Endothelial cell (in vitro differentiated cells): ENCODE results near the gene GPN3. TPM values are rescaled to one million over a fixed set of nuclear protein-coding genes. Genes with fewer than 3 reads are reported as not detected.

Experiments used
- DNase-seq: peaks from one replicate; pipeline ENCODE4 v3.0.0; 2021; ENCODE audit warnings: low spot score
- H3K27ac Mint-ChIP-seq: one replicate; pipeline ENCODE4 v1.8.0; 2021; ENCODE audit warnings: mixed read lengths, inconsistent platforms; ENCODE audit not compliant: unreplicated experiment
- H3K27me3 Mint-ChIP-seq: one replicate; pipeline ENCODE4 v1.8.0; 2021; ENCODE audit warnings: mild to moderate bottlenecking, moderate library complexity, mixed read lengths, inconsistent platforms; ENCODE audit not compliant: unreplicated experiment
- H3K36me3 Mint-ChIP-seq: one replicate; pipeline ENCODE4 v1.8.0; 2021; ENCODE audit warnings: mild to moderate bottlenecking, low read depth, mixed read lengths, inconsistent platforms; ENCODE audit not compliant: unreplicated experiment
- H3K4me1 Mint-ChIP-seq: one replicate; pipeline ENCODE4 v1.8.0; 2021; ENCODE audit warnings: mild to moderate bottlenecking, mixed read lengths, inconsistent platforms; ENCODE audit not compliant: unreplicated experiment
- H3K4me3 Mint-ChIP-seq: one replicate; pipeline ENCODE4 v1.8.0; 2021; ENCODE audit warnings: mild to moderate bottlenecking, mixed read lengths, inconsistent platforms; ENCODE audit not compliant: unreplicated experiment
- H3K9me3 Mint-ChIP-seq: one replicate; pipeline ENCODE4 v1.8.0; 2021; ENCODE audit warnings: mixed read lengths, inconsistent platforms; ENCODE audit not compliant: unreplicated experiment
- long read RNA-seq: library from polyadenylated mRNA; unstranded; transcript quantifications from one replicate; pipeline ENCODE4 v2.0.0, GENCODE V29; 2020; ENCODE audit not compliant: unreplicated experiment
- total RNA-seq: library from RNA; stranded (reverse); fragmentation: NEBNext Ultra II Directional; extraction: Animal tissue kit (Norgen Biotek cat#: 25700); gene quantifications from one replicate; pipeline ENCODE4 v1.2.1, GENCODE V29; 2021; ENCODE audit not compliant: unreplicated experiment
- TF ChIP-seq, protein P1 (sequence below): fragments of 200-600 bp; sonication (generic); IDR thresholded peaks from one replicate; pipeline ENCODE4 v1.5.0; 2021; ENCODE audit warnings: antibody characterized with exemption; ENCODE audit not compliant: unreplicated experiment

Gene GPN3
- 20.4 TPM for total RNA-seq
- long read RNA-seq, transcript GPN3-201 (8 exons, 1,468 nt): major isoform, 29 of 30 reads
- long read RNA-seq, partial matches to known transcripts: 0 of 30 reads
- long read RNA-seq, other reads (novel, unspliced or antisense): 1 of 30 reads

DNA sequence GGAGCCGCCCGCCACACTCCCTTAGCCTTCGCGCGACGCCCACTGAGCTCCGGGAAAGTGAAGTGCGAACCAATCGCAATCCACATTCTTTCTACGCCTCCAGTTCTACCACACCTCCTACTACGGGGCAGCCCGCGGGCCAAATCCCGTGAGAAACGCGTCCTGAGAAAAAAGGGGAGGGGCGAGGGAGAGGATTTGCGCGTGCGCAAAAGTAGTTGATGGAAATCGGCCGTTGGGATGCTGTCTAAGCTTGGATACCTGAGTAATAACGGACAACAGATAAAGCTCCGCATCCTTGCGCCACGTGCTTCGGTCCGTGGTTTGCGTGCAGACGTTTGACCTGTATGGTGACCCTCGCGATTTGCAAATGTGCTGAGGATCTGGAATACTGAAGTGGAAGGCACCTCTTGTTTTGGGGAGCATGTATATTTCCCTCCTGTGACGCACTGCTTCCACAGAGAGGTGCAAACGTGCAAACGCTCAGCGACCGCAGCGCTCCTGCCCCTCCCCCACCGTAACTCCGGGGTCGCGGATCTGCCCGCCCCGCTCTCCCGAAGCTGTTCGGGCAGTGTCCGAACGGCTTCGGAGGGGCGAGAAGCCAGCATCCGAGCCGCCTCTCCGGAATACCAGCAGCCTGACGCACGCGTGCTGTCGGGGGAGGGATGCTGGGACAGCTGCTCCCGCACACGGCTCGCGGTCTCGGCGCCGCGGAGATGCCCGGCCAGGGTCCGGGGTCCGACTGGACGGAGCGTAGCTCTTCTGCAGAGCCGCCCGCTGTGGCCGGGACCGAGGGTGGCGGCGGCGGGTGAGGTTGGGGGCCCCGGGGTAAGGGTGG, at the start of gene GPN3, which contains the start of gene FAM216A:
Gene GPN3 (minus strand): TSS at position 44 of the 835 bp plus-strand sequence. CDS start 54 bp downstream, outside the sequence.
Gene FAM216A (plus strand): TSS at position 632 of the 835 bp plus-strand sequence. CDS start 31 bp downstream, at position 663.
- H3K27ac Mint-ChIP-seq: peak within 1 kb of the TSS; percentile 98
- H3K4me3 Mint-ChIP-seq: peak within 1 kb of the TSS; percentile 100
- H3K4me1 Mint-ChIP-seq: peaks cover 11% of the 10 kb centered on the region
- TF ChIP-seq, protein P1, sequence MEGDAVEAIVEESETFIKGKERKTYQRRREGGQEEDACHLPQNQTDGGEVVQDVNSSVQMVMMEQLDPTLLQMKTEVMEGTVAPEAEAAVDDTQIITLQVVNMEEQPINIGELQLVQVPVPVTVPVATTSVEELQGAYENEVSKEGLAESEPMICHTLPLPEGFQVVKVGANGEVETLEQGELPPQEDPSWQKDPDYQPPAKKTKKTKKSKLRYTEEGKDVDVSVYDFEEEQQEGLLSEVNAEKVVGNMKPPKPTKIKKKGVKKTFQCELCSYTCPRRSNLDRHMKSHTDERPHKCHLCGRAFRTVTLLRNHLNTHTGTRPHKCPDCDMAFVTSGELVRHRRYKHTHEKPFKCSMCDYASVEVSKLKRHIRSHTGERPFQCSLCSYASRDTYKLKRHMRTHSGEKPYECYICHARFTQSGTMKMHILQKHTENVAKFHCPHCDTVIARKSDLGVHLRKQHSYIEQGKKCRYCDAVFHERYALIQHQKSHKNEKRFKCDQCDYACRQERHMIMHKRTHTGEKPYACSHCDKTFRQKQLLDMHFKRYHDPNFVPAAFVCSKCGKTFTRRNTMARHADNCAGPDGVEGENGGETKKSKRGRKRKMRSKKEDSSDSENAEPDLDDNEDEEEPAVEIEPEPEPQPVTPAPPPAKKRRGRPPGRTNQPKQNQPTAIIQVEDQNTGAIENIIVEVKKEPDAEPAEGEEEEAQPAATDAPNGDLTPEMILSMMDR: no peak
- H3K27me3 Mint-ChIP-seq: peaks cover 5% of the 10 kb centered on the region
- peaks cover 7% of the 10 kb centered on the region for H3K36me3 Mint-ChIP-seq
- peak; percentile 90 for DNase-seq
- no peaks in the 10 kb centered on the region for H3K9me3 Mint-ChIP-seq

DNA sequence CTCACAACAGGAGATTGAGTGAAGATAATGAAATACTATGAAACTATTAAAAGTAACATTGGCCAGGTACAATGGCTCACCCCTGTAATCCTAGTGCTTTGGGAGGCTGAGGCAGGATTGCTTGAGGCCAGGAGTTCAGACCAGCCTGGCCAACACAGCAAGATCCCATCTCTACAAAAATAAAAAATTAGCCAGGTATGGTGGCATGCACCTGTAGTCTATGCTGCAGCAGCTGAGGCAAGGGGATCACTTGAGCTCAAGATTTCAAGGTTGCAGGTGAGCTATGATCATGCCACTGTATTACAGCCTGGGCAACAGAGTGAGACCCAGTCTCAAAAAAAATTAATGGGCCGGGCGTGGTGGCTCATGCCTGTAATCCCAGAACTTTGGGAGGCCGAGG, 48.9 kb upstream of the GPN3 start:
- Mint-ChIP-seq H3K27me3 (peaks cover 2% of the 10 kb centered on the region), H3K27ac (no peak overlapping the region), H3K36me3 (no peaks in the 10 kb centered on the region), H3K4me1 (peaks cover 7% of the 10 kb centered on the region), H3K9me3 (no peaks in the 10 kb centered on the region), H3K4me3 (no peak overlapping the region)
- TF ChIP-seq, protein P1: no peak
- DNase-seq: no peak

DNA sequence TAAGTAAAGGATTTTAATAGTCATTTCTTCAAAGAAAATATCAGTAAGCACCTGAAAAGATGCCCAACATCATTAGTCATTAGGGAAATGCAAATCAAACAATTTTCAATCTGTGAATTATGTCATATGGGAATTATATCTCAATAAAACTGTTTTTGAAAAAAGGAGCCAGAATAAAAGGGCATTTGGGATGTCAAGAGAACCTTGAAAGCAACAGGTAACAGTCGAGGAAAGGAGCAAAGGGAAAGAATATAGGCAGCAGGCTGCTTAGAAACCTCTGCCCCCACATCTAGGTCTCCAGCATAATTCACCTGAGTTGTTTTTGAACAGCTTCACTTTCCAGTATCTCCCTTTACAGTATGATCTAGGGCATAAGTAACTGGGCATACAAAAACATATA, 46.3 kb upstream of the GPN3 start:
- TF ChIP-seq, protein P1: no peak
- Mint-ChIP-seq H3K4me3 (no peak overlapping the region), H3K27me3 (peaks cover 2% of the 10 kb centered on the region), H3K4me1 (peaks cover 7% of the 10 kb centered on the region), H3K36me3 (no peaks in the 10 kb centered on the region), H3K9me3 (no peaks in the 10 kb centered on the region), H3K27ac (no peak overlapping the region)
- DNase-seq: no peak

DNA sequence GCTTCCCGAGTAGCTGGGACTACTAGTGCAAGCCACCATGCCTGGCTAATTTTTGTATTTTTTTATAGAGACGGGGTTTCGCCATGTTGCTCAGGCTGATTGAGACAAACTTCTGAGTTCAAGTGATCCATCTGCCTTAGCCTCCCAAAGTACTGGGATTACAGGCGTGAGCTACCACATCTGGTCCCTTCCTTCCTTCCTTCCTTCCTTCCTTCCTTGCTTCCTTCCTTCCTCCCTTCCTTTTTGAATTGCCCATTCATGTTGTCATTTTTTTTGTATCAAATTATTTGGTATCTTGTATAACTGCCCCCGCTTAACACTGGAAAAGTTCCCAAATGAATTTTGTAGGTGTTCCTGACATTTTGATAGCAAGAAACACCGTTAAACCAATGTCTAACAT, 45.8 kb upstream of the GPN3 start:
- peaks cover 2% of the 10 kb centered on the region for H3K27me3 Mint-ChIP-seq
- H3K4me1 Mint-ChIP-seq: peaks cover 7% of the 10 kb centered on the region
- no peak overlapping the region for H3K27ac Mint-ChIP-seq
- no peak for DNase-seq
- no peaks in the 10 kb centered on the region for H3K36me3 Mint-ChIP-seq
- H3K9me3 Mint-ChIP-seq: no peaks in the 10 kb centered on the region
- TF ChIP-seq, protein P1: no peak
- no peak overlapping the region for H3K4me3 Mint-ChIP-seq

DNA sequence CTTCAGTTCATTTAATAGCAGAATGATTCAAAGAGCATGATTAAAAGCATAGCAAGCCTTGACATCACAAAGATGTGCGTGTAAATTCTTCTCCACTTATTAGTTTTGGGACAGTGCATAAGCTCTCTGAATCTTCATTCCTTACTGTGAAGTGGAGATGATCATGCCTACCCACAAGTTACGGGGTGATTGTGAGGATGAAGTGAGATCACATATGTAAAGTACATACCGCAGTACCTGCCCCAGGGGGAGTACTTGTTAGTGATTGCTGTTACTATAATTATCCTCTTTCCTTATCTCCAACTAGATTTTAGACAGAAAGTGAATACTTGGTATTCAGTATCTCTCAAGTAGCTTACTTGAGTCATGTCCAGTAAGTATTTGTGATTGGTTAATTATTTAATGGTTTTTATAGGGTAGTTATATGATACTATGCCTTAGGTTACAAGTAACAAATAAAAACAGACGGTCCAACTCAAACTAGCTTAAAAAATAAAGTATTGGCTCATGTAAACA, 40.1 kb upstream of the GPN3 start:
- Mint-ChIP-seq H3K4me3 (no peak overlapping the region), H3K27me3 (no peaks in the 10 kb centered on the region), H3K36me3 (no peaks in the 10 kb centered on the region), H3K27ac (no peak overlapping the region), H3K4me1 (no peaks in the 10 kb centered on the region), H3K9me3 (no peaks in the 10 kb centered on the region)
- TF ChIP-seq, protein P1: no peak
- DNase-seq: no peak
